CD4-positive, alpha-beta T cell treated with Interleukin-6 at 100 ng/mL for 8 hours (primary cell): ENCODE measurements around the gene GIMAP1.

Experiments
- DNase-seq: peaks from one replicate; pipeline ENCODE4 v3.0.0-alpha.2; 2020; ENCODE audit warnings: mixed read lengths, low spot score

Gene GIMAP1

GRCh38 chr7:150722431-150722931 lies 6.1 kb downstream of the GIMAP1 start:
- no peak for DNase-seq

GRCh38 chr7:150723467-150723866 lies 7.1 kb downstream of the GIMAP1 start:
- DNase-seq: no peak

GRCh38 chr7:150727381-150727780 lies 11.0 kb downstream of the GIMAP1 start:
- no peak for DNase-seq

- no peak for DNase-seq
Observed at GRCh38 chr7:150728011-150728410, 11.6 kb downstream of the GIMAP1 start.

GRCh38 chr7:150728609-150729008 lies 12.2 kb downstream of the GIMAP1 start:
- DNase-seq: no peak

GRCh38 chr7:150731916-150732315 lies 15.5 kb downstream of the GIMAP1 start:
- DNase-seq: no peak

GRCh38 chr7:150732786-150733481 lies 16.5 kb downstream of the GIMAP1 start:
- no peak for DNase-seq

GRCh38 chr7:150733482-150734095 lies 17.2 kb downstream of the GIMAP1 start:
- no peak for DNase-seq

- DNase-seq: no peak
Observed at GRCh38 chr7:150734254-150734653, 17.8 kb downstream of the GIMAP1 start.

GRCh38 chr7:150735596-150736358 lies 19.4 kb downstream of the GIMAP1 start:
- no peak for DNase-seq

- no peak for DNase-seq
Observed at GRCh38 chr7:150736864-150737263, 20.5 kb downstream of the GIMAP1 start.

GRCh38 chr7:150737265-150738055 lies 21.0 kb downstream of the GIMAP1 start, which contains the start of gene GIMAP5:
Gene GIMAP5 (plus strand): TSS chr7:150737418. CDS start chr7:150740885, 3,467 bp downstream.
- DNase-seq: peak; percentile 80

GRCh38 chr7:150738092-150738491 lies 21.7 kb downstream of the GIMAP1 start:
- DNase-seq: peak; percentile 62

- peak; percentile 53 for DNase-seq
Observed at GRCh38 chr7:150738591-150739001, 22.2 kb downstream of the GIMAP1 start.

- peak; percentile 46 for DNase-seq
Observed at GRCh38 chr7:150739033-150739432, 22.6 kb downstream of the GIMAP1 start.

- peak; percentile 61 for DNase-seq
Observed at GRCh38 chr7:150740053-150740452, 23.6 kb downstream of the GIMAP1 start.

GRCh38 chr7:150742286-150742968 lies 26.0 kb downstream of the GIMAP1 start:
- no peak for DNase-seq

- DNase-seq: no peak
Observed at GRCh38 chr7:150744041-150744656, 27.7 kb downstream of the GIMAP1 start.

GRCh38 chr7:150745086-150745485 lies 28.7 kb downstream of the GIMAP1 start:
- DNase-seq: no peak

- no peak for DNase-seq
Observed at GRCh38 chr7:150745876-150746275, 29.5 kb downstream of the GIMAP1 start.

GRCh38 chr7:150746921-150747320 lies 30.5 kb downstream of the GIMAP1 start:
- peak; percentile 34 for DNase-seq
